Prostate gland (tissue), 2 donors: ENCODE measurements around the gene FMNL3. TPM values are rescaled to one million over a fixed set of nuclear protein-coding genes. Genes with fewer than 3 reads are reported as not detected.
A peak's percentile ranks its signal among the peaks of the same experiment; 100 is the strongest.

Source experiments
- DNase-seq: peaks from one replicate; pipeline ENCODE4 v3.0.0-alpha.2; 2019; ENCODE audit warnings: low spot score
- H3K27ac ChIP-seq, 2 donors: fragments of 200-600 bp; sonication (generic); 2 replicates each; pipeline ENCODE4 v1.5.1; 2017 to 2019
- H3K27me3 ChIP-seq: fragments of 200-600 bp; sonication (generic); replicated peaks from 2 replicates; pipeline ENCODE4 v1.5.1; 2019; ENCODE audit not compliant: insufficient read depth
- H3K36me3 ChIP-seq, 2 donors: fragments of 200-600 bp; sonication (generic); 1 replicate in 1 of 2; 2 replicates in 1 of 2; pipeline versions ENCODE4 v1.5.1 to v1.8.1; 2017 to 2019
- H3K4me1 ChIP-seq: fragments of 200-600 bp; sonication (generic); replicated peaks from 2 replicates; pipeline ENCODE4 v1.5.1; 2019
- H3K4me3 ChIP-seq, 2 donors: fragments of 200-600 bp; sonication (generic); 2 replicates each; pipeline ENCODE4 v1.5.1; 2017 to 2019
- H3K9me3 ChIP-seq: fragments of 200-600 bp; sonication (generic); 2 replicates; pipeline ENCODE4 v1.5.1; 2017
- POLR2A ChIP-seq: fragments of 450-650 bp; IDR thresholded peaks from one replicate; pipeline ENCODE4 v1.6.1; 2016; ENCODE audit warnings: antibody characterized with exemption, mild to moderate bottlenecking
- POLR2AphosphoS5 ChIP-seq: sonication (generic); formaldehyde crosslinking; IDR thresholded peaks from one replicate; pipeline ENCODE4 v1.6.1; 2017; ENCODE audit warnings: antibody characterized with exemption
- WGBS: methylation state at CpG from one replicate; pipeline ENCODE4 v1.1.5; 2018; 5-methylcytosine and 5-hydroxymethylcytosine counted together
- intact Hi-C: fragments of 100-400 bp; cut with DNase I; formaldehyde crosslinking; loops from one replicate; pipeline ENCODE4 v1.14.2; 2022
- total RNA-seq, 2 donors: library from RNA; depleted of rRNA; stranded (reverse); fragments of >200 nt; gene quantifications; one replicate each; pipeline ENCODE4 v1.1.0, GENCODE V29; 2016
- TF ChIP-seq, protein P1 (sequence below), 4 experiments: fragments of 200-600 bp in 2 of 4; fragments of 450-650 bp in 2 of 4; sonication (generic) in 2 of 4; IDR thresholded peaks; 1 replicate in 3 of 4; 2 replicates in 1 of 4; pipeline ENCODE4 v1.5.1; 2016 to 2019; ENCODE audit warnings: antibody characterized with exemption in 4 of 4, mild to moderate bottlenecking in 2 of 4, moderate library complexity in 2 of 4

FMNL3 gene
- total RNA-seq, 2 donors from 2014 or later: 4.5 to 52.9 TPM

DNA sequence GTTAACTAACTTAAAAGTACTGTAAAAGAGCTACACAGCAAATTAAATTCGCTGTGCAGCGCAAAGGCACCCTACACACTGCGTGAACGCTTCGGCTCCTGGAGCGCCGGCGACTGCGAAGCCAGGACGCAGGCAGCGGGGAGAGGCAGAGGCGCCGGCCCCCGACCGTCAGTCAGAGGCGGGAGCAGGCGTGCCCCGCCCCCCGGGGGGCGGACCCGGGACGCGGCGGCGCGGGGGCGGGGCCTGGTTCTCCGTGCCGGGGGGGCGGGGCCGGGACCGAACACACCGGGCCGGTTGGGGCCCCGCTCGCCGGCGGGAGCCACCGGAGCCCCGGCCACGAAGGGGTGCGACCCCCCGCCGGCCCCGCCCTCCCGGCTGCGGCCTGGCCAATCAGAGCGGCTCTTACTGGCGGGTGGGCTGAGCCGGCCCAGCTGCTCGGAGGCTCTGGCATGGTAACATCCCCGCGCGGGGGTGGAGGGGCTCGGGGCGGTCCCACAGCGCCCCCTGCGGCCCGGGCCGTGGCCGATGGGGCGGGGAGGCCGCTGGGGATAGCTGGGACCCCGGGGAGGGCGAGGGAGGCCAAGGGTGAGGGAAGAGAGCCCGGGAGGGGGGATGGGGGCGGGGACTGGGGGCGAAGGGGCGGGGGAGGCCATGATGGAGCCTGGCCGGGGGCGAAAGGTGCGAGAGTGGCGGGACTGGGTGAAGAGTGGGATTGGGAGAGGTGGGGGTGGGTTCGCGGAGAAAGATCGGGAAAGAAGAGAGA lies 83.9 kb downstream of the FMNL3 start, which contains the start of gene PRPF40B:
PRPF40B (plus strand) TSS at position 420 of the 763 bp plus-strand sequence; CDS start at position 450, 30 bp downstream.
- H3K9me3 ChIP-seq: no peaks in the 10 kb centered on the region
- TF ChIP-seq, protein P1, sequence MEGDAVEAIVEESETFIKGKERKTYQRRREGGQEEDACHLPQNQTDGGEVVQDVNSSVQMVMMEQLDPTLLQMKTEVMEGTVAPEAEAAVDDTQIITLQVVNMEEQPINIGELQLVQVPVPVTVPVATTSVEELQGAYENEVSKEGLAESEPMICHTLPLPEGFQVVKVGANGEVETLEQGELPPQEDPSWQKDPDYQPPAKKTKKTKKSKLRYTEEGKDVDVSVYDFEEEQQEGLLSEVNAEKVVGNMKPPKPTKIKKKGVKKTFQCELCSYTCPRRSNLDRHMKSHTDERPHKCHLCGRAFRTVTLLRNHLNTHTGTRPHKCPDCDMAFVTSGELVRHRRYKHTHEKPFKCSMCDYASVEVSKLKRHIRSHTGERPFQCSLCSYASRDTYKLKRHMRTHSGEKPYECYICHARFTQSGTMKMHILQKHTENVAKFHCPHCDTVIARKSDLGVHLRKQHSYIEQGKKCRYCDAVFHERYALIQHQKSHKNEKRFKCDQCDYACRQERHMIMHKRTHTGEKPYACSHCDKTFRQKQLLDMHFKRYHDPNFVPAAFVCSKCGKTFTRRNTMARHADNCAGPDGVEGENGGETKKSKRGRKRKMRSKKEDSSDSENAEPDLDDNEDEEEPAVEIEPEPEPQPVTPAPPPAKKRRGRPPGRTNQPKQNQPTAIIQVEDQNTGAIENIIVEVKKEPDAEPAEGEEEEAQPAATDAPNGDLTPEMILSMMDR (IDR thresholded peaks at IDR 0.05): peak in 3 of 4 experiments; percentile 27 to 48 (median 46)
- TF ChIP-seq POLR2A (peak; percentile 79), POLR2AphosphoS5 (peak; percentile 76)
- peak within 1 kb of the TSS; percentile 44 to 48 for H3K4me3 ChIP-seq
- peak; percentile 84 for DNase-seq
- intact Hi-C loops: loop anchor here (5.0 kb wide), 1 partner anchor 41 kb away; no protein-coding TSS in a partner anchor
- under 1% methylated on average over 47 of the region's 76 CpGs for WGBS
- H3K27ac ChIP-seq: peak within 1 kb of the TSS; percentile 82 to 84
- no peaks in the 10 kb centered on the region for H3K36me3 ChIP-seq
- peaks cover 11% of the 10 kb centered on the region for H3K4me1 ChIP-seq
- no peaks in the 10 kb centered on the region for H3K27me3 ChIP-seq

DNA sequence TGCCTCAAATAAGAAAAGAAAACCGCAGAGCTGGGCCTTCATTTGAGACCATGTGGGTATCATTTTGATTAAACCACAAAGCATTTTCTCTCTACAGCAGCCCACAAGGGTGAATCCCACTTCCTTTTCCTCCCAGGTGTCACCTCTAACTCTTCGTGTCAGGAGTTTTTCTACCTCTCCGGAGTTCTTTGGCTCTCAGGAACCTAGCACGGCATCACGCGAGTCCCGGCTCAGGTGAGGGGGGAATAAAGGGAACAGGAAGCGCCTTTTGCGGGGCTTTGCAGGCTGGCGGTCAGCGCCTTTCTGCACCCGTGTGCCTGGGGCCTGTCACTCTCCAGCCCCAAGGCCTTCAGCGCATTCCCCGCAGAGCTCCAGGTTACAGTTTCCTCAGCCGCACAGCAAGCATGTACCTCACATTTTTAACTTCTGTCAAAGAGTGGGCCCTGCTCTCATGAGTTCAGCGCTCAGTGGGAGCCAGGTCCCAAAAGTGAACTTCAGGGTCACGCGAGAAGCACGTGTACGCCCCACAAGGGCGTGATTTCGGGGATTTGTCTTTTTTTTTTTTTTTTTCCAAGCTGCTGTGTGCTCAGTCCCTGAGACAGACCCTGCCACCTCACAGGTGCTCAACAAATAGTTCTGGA lies 84.6 kb downstream of the FMNL3 start:
- intact Hi-C loops: loop anchor here (5.0 kb wide), 1 partner anchor 40 kb away; no protein-coding TSS in a partner anchor
- H3K36me3 ChIP-seq: no peaks in the 10 kb centered on the region
- TF ChIP-seq, protein P1 (IDR thresholded peaks at IDR 0.05): no peak
- TF ChIP-seq POLR2A (no peak), POLR2AphosphoS5 (no peak)
- H3K27me3 ChIP-seq: no peaks in the 10 kb centered on the region
- H3K4me3 ChIP-seq: peak overlapping the region; percentile 44 to 48
- peaks cover 11% of the 10 kb centered on the region for H3K4me1 ChIP-seq
- no peaks in the 10 kb centered on the region for H3K9me3 ChIP-seq
- peak overlapping the region; percentile 82 to 84 for H3K27ac ChIP-seq
- DNase-seq: no peak
- under 1% methylated on average over 22 of the region's 22 CpGs for WGBS

DNA sequence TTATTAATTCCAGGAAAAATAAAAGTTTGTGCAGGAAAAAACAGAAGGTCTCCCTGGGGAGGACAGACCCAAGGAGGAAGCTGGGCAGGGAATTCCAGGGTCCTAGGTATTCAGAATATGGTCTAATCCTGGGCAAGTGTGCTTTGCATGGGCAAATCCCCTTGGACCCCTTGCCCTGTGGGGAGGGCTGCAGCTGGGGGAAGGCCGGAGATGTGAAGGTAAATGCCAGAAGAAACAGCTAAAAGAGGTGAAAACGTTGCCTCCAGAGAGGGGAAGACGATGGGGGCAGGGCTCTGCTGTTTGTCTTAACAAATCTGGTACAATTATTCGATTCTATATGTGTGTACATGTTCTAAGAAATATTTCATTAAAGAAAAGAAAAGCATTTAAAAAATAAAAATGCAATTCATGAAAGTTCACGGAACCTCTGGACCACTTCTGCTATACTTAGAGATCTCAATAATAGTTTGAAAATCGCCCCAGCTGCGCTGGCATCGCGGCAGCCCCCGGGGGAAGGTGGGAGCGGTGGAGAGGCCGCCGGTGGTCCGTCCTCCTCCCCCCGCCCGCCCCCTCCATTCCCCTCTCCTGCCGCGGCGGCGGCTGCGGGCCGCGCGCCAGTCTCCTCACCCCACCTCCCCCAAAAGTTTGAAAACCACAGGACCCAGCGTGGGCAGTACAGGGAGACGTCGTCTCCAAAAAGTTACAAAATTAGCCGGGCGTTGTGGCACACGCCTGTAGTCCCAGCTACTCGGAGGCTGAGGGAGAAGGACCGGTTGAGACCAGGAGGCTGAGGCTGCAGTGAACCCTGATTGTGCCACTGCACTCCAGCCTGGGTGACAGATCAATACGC lies 85.3 kb downstream of the FMNL3 start:
- TF ChIP-seq POLR2AphosphoS5 (no peak), POLR2A (no peak)
- TF ChIP-seq, protein P1 (IDR thresholded peaks at IDR 0.05): no peak
- DNase-seq: no peak
- no peaks in the 10 kb centered on the region for H3K9me3 ChIP-seq
- H3K4me3 ChIP-seq: peak overlapping the region; percentile 44 to 48
- peak overlapping the region; percentile 82 to 84 for H3K27ac ChIP-seq
- peaks cover 11% of the 10 kb centered on the region for H3K4me1 ChIP-seq
- WGBS: 3% methylated on average over 33 of the region's 33 CpGs
- intact Hi-C loops: loop anchor here (5.0 kb wide), 1 partner anchor 40 kb away; no protein-coding TSS in a partner anchor
- no peaks in the 10 kb centered on the region for H3K36me3 ChIP-seq
- H3K27me3 ChIP-seq: no peaks in the 10 kb centered on the region

DNA sequence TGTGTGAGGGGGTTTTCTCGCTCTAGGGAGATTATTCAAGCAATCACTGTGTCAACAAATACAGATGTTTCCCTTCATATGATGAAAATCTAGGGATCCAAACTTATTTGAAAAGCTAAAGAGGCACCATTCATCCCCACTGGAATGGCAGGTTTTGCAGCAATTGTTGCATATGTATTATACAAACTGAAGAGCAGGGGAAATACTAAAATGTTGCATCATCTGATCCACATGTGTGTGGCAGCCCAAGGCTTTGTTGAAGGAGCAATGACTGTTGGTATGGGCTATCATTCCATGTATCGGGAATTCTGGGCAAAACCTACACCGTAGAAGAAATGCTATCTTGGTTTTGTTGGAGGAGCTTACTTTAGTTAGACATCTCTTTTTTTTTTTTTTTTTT lies 87.9 kb downstream of the FMNL3 start:
- Histone ChIP-seq H3K27ac (no peak overlapping the region), H3K27me3 (no peaks in the 10 kb centered on the region), H3K4me3 (no peak overlapping the region), H3K9me3 (no peaks in the 10 kb centered on the region), H3K4me1 (peaks cover 11% of the 10 kb centered on the region), H3K36me3 (no peaks in the 10 kb centered on the region)
- TF ChIP-seq, protein P1 (IDR thresholded peaks at IDR 0.05): no peak
- WGBS: 77% methylated on average over 3 of the region's 3 CpGs
- no peak for DNase-seq
- intact Hi-C loops: no loop called here
